ENCODE results near the gene CDKAL1. TPM values are rescaled to one million over a fixed set of nuclear protein-coding genes. Genes with fewer than 3 reads are reported as not detected.

The CDKAL1 gene
- total and polyA plus RNA-seq, 2 experiments from 2014 or later: 12.2 to 13.7 TPM

- Histone ChIP-seq H3K27ac (no peak overlapping the region), H3K4me1 (ENCODE audit: low read depth) (no peaks in the 10 kb centered on the region), H3K36me3 (no peaks in the 10 kb centered on the region), H3K27me3 (no peaks in the 10 kb centered on the region), H3K9me3 (ENCODE audit: low read depth) (no peaks in the 10 kb centered on the region), H3K4me3 (no peak overlapping the region)
- TF ChIP-seq CTCF (IDR thresholded peaks at IDR 0.05; ENCODE audit: low read depth, low read length): no peak
- DNase-seq (ENCODE audit: low read depth in 1 of 2, low spot score in 1 of 2): no peak
Measured at GRCh38 chr6:20554817-20555216, 20.6 kb downstream of the CDKAL1 start.

GRCh38 chr6:20559924-20560551 lies 25.8 kb downstream of the CDKAL1 start:
- no peaks in the 10 kb centered on the region for H3K4me1 ChIP-seq (ENCODE audit: low read depth)
- no peak overlapping the region for H3K27ac ChIP-seq
- no peaks in the 10 kb centered on the region for H3K9me3 ChIP-seq (ENCODE audit: low read depth)
- H3K4me3 ChIP-seq: no peak overlapping the region
- no peaks in the 10 kb centered on the region for H3K36me3 ChIP-seq
- peak in 1 of 2 donors; percentile 40 for DNase-seq (ENCODE audit: low read depth in 1 of 2, low spot score in 1 of 2)
- no peaks in the 10 kb centered on the region for H3K27me3 ChIP-seq
- TF ChIP-seq CTCF (IDR thresholded peaks at IDR 0.05; ENCODE audit: low read depth, low read length): peak; percentile 4

- Histone ChIP-seq H3K4me3 (no peak overlapping the region), H3K4me1 (ENCODE audit: low read depth) (no peaks in the 10 kb centered on the region), H3K27ac (no peak overlapping the region), H3K9me3 (ENCODE audit: low read depth) (no peaks in the 10 kb centered on the region), H3K36me3 (no peaks in the 10 kb centered on the region), H3K27me3 (no peaks in the 10 kb centered on the region)
- no peak for TF ChIP-seq CTCF (IDR thresholded peaks at IDR 0.05; ENCODE audit: low read depth, low read length)
- DNase-seq (ENCODE audit: low read depth in 1 of 2, low spot score in 1 of 2): no peak
Measured at GRCh38 chr6:20563377-20563776, 29.1 kb downstream of the CDKAL1 start.

GRCh38 chr6:20564269-20564668 lies 30.0 kb downstream of the CDKAL1 start:
- peak; percentile 7 to 52 for DNase-seq (ENCODE audit: low read depth in 1 of 2, low spot score in 1 of 2)
- TF ChIP-seq CTCF (IDR thresholded peaks at IDR 0.05; ENCODE audit: low read depth, low read length): peak; percentile 44
- Histone ChIP-seq H3K27me3 (no peaks in the 10 kb centered on the region), H3K9me3 (ENCODE audit: low read depth) (no peaks in the 10 kb centered on the region), H3K36me3 (no peaks in the 10 kb centered on the region), H3K4me1 (ENCODE audit: low read depth) (no peaks in the 10 kb centered on the region), H3K27ac (no peak overlapping the region), H3K4me3 (no peak overlapping the region)

GRCh38 chr6:20564777-20565176 lies 30.5 kb downstream of the CDKAL1 start:
- Histone ChIP-seq H3K4me1 (ENCODE audit: low read depth) (no peaks in the 10 kb centered on the region), H3K27ac (no peak overlapping the region), H3K27me3 (no peaks in the 10 kb centered on the region), H3K4me3 (no peak overlapping the region), H3K9me3 (ENCODE audit: low read depth) (no peaks in the 10 kb centered on the region), H3K36me3 (no peaks in the 10 kb centered on the region)
- TF ChIP-seq CTCF (IDR thresholded peaks at IDR 0.05; ENCODE audit: low read depth, low read length): no peak
- DNase-seq (ENCODE audit: low read depth in 1 of 2, low spot score in 1 of 2): no peak

Measured in cardiac muscle cell (in vitro differentiated cells and primary cell).